Activated CD8-positive, alpha-beta memory T cell treated with anti-CD3 and anti-CD28 coated beads for 48 hours (primary cell): Measurements from ENCODE around the gene TAF1C.
A peak's percentile ranks its signal among the peaks of the same experiment; 100 is the strongest.
"Not testable (repeated sequence)": the region's sequence is repeated elsewhere in the genome, so short reads cannot be mapped to it uniquely, and the experiment has no call there.

Experiments used
- DNase-seq, 3 experiments: peaks; one replicate each; pipeline ENCODE4 v3.0.0-alpha.2; 2020; ENCODE audit warnings: low read depth in 2 of 3, low spot score in 2 of 3

Gene TAF1C, protein sequence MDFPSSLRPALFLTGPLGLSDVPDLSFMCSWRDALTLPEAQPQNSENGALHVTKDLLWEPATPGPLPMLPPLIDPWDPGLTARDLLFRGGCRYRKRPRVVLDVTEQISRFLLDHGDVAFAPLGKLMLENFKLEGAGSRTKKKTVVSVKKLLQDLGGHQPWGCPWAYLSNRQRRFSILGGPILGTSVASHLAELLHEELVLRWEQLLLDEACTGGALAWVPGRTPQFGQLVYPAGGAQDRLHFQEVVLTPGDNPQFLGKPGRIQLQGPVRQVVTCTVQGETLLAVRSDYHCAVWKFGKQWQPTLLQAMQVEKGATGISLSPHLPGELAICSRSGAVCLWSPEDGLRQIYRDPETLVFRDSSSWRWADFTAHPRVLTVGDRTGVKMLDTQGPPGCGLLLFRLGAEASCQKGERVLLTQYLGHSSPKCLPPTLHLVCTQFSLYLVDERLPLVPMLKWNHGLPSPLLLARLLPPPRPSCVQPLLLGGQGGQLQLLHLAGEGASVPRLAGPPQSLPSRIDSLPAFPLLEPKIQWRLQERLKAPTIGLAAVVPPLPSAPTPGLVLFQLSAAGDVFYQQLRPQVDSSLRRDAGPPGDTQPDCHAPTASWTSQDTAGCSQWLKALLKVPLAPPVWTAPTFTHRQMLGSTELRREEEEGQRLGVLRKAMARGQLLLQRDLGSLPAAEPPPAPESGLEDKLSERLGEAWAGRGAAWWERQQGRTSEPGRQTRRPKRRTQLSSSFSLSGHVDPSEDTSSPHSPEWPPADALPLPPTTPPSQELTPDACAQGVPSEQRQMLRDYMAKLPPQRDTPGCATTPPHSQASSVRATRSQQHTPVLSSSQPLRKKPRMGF

DNA sequence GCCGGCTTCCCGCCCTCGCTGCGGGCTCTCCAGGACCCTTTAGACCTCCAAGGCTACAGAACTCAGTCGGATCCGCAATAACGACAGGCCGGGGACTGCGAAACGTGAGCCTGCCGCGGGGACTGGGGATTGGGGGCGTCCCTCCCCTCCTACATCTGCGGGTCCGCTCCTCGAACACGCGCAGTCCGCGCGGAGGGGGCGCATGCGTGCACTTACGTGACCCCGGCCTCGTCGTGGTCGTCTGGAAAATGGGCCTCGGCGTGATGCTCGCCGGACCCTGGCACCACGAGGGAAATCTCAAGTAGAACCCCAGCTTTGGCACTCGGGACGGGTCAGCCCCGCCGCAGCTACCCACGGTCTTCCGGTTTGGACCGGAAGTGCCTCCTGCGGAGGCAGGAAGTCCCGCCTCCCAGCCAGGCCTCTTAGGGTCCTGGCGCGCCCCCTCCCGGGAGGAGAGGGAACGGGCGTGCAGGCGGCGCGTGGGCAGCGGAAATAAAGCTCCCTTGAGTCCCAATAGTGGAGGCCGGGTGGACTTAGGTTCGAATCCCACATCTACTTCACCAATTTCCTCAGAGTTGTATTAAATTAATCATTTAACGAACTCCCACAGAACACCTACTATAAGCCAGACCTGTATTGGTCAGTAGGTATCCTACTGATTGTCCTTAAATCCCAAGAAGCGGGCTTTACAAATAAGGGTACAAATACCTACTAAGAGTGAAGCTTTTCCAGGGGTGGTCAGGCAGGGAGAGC lies at the start of gene TAF1C:
Gene TAF1C (minus strand): TSS at position 373 of the 753 bp plus-strand sequence. CDS start 2,069 bp downstream, outside the sequence.
- DNase-seq: peak; percentile 76 to 91 (median 85)

DNA sequence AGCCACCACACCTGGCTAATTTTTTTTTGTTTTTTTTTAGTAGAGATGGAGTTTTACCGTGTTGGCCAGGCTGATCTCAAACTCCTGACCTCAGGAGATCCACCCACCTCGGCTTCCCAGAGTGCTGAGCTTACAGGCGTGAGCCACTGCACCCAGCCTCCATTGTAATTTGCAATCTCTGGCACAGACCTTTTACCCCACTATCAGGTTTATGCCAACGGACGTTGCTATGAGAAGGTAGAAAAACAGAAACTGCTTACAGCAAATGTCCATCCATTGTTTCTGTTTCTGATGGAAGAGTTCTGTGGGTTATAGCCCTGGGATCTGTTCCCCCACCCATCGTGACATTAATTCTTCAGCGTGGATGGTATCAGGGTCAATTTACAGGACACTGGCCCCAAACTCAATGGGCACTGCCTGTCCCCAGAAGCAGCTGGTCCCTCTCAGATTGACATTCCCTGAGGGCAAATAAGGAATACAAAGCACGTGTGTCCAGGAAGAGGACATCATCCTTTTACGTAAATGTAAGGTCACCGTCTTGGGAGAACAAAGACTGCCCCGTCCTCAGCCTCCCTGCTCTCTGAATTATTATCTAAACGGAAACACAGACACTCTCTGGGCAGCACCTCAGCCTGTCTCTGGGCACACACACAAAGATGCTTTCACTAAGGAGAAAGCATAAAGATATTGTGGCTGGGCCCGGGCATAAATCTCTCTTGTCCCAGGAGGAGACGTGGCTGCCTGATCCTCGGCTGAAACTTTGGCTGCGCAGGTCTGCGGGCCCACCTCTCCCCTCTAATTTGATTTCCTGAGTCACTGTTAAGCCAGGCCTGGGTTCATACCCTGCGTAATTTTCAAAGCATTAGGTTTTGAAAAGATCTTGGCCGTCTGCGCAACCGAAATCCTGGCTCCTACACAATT lies 47.7 kb upstream of the TAF1C start:
- no peak for DNase-seq

DNA sequence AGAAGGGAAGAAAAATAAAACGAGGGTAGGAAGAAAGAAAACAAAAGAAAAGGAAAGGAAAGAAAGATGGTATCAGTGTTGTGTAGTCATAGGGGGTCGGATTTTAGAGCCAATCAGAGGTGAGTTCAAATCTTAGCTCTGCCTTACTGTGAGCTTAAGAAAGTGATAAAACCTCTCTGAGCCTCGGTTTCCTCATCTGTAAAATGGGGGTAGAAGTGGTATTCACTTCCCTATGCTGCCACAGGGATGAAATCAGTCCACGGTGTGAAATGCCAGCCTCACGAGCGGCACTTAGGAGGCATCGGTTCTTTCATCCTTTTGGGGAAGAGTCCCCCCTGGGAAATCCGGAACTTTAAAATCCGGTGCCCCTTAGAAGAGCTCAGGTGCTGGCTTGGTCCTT lies 46.9 kb upstream of the TAF1C start:
- no peak for DNase-seq

DNA sequence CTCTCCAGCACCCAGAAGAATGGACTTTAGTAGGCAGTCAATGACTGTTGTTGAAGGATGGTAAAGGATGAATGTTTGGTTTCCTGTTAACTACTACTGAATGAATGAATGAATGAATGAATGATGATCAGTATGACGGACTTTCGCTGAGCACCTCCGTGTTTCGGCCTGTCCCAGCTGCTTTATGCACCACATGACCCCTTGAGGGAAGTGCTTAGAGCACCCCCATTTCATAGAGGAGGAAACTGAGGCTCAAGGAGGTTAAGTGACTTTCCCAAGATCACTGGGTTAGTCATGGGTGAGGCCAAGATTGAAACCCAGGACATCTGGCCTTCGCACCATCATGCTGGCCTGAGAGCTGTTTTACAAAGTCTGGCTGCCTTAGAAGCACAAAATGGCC lies 46.1 kb upstream of the TAF1C start:
- no peak for DNase-seq

DNA sequence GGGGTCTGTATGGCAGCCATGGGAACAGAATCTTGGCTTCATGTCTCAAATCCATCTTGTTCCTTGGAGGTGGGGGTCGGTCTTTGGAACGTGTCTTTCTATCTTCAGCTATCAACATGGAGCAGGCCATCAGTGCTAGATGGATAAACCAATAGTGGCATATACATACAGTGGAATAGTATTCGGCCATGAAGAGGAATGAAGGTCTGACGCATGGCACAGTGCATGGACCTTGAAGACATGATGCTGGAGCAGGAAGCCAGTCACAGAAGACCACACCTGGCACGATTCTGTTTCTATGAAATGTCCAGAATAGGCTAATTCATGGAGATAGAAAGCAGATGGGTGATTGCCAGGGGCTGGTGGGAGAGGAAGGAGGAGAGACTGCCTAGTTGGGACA lies 45.2 kb upstream of the TAF1C start:
- no peak for DNase-seq

DNA sequence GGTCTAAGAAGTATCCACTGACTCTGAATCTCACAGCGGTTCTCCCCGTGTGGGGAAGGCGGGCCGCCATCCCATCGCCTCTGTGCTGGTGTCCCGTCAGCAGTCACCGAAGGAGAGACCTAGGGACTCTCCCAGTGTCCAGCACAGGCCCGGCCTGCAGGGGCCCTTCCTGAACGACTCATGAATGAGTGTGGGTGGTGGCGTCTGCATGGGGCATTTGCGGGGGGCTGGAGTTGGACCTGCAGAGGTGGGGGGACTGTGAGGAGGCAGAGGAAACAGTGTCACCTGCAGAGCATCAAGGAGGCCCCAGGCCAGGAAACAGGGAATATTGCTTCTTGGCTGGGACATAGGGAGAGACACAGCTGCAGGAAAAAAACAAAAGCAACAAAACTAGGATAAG lies 42.6 kb upstream of the TAF1C start:
- DNase-seq: no peak

DNA sequence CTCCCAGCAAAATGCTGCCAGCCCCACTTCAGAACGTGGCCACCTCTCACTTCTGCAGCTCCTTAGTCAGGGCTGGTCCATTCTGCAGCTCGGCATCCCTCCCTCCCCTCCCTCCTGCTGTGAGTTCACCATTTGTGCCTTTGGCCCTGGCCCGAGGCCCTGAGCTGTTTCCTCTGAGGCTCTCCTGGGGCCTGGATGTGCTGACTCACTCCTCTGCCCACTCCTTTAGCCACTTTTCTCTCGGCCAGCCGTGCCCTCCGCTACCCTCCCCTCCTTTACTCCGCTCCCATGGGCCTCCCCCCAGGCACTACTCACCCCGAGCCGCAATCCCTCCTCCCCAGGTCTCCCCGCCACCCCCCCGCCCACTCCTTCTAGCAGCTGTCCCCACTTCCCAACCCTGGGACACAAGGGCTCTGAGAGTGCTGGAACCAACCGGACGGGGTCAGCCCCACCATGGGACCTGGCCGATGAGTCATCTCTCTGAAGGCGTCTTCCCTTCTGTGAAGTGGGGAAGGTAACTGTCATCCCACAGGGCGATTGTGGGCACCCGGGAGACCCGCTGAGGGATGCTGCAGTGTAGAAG lies 41.5 kb upstream of the TAF1C start:
- no peak for DNase-seq

DNA sequence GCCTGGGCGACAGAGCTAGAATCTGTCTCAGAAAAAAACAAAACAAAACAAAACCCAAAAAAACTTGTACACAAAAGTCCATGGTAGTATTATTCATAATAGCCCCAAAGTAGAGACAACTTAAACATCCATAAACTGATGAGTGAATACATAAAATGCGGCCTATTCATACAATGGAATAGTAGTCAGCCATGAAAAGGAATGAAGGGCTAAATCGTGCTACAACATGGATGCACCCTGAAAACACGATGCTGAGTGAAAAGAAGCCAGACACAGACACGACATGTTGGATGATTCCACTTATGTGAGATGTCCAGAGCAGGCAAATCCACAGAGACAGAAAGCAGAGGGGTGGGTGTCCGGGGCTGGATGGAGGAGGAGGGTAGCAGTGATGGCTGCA lies 40.7 kb upstream of the TAF1C start:
- no peak for DNase-seq

DNA sequence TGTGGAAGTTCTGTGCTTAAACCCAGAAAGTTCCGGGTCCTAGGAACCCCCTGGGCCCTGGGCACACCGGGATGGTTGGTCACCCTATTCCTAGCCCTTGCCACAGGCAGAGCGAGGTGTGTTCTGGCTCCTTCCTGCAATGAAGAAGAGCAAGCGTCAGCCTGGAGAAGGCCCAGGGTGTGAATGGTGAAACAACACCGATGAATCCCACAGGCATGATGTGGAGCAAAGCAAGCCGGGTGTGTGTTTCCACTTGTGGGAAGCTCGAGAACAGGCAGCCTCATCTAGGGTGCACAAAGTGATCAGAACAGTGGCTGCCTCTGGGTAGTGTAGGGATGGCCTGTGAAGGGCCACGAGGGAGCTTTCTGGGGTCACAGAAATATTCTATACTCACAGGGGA lies 39.2 kb upstream of the TAF1C start:
- no peak for DNase-seq

DNA sequence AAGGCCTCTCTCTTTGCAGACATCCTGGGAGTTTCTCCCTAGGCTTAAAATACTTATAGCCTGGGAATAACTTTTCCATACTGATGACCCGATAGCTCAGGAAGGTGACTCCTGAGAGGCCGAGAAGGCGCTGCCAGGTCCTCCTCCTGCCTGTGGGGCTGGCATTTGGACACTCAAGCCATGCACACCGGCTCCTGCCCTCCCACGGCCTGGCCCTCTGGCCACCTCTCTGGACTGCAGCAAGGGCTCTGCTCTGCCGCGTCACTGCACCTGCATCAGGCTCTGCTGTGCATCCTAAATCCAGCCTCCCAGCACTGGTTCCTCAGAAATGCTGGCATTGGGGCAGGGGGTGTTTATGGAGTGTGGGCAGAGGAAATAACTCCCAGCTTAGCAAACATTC lies 38.7 kb upstream of the TAF1C start:
- DNase-seq: no peak

DNA sequence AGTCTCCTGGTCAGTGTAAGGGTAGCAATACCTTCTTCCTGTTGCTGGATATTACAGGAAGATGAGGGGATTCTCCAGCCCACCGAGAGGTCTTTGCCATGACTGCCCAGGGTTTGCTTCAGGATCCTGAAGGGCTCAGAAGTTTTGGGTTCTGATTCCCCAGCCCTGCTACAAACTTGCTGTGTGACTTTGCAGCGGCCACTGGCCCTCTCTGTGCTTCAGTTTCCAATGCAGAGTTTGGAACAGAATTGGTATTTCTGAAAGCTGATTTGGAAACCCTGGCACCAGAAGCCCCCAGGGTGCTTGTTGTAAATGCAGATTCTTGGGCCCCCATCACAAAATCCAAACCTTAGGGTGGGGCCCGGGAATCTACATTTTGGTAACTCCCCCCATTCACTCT lies 38.3 kb upstream of the TAF1C start:
- DNase-seq: no peak

DNA sequence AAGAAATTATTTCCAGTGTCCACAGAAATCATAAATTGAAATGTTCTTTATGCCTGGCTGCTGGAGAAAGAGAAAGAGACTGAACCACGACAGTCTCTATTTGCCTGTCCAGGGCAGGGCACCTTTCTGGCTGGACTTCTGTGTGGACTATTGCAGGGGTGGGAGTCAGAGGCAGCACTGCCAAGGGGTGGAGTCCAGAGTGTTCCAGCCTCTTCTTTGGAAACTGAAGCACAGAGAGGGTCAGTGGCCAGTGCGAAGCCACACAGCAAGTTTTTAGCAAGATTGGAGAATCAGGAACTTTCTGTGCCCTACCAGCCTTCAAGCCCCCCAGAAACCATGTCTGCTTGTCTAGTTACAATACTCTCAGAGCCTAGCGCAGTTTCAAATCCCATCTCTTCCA lies 37.7 kb upstream of the TAF1C start:
- DNase-seq: no peak

DNA sequence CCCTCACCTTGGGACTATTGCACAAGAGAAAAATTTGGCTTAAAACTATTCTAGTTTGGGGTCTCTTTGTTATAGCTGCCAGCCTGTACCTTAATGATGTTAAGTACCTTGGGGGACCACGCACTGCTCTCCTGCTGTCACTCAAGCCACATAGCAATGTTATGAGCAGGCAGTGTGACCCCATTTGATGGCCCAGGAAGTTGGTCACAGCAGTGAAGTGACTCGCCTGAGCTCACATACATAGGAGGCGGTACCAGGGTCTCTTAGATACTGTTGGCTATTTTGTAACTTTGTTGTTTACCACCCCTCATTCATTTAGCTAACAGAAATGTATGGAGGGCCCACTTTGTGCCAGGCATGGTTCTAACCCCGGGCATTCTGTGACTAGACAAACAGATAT lies 36.6 kb upstream of the TAF1C start:
- DNase-seq: no peak

DNA sequence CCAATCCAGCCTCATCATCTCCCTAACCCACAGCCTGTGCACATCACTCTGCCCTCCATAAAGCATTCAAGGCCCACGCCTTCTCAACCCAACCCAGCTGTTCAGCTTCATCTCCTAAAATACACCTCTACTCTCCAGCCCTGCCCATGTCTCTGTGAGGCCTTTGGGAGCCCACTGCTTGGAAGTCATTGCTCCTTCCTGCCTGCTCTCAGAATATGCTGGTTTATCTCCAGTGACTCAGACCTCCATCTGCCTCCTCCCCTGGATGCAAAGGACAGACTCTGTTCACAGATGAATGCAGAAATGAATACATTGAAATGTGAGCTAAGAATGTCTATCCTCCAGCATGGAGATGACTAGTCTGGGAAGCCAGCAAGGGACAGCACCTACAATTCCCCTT lies 34.0 kb upstream of the TAF1C start:
- no peak for DNase-seq

DNA sequence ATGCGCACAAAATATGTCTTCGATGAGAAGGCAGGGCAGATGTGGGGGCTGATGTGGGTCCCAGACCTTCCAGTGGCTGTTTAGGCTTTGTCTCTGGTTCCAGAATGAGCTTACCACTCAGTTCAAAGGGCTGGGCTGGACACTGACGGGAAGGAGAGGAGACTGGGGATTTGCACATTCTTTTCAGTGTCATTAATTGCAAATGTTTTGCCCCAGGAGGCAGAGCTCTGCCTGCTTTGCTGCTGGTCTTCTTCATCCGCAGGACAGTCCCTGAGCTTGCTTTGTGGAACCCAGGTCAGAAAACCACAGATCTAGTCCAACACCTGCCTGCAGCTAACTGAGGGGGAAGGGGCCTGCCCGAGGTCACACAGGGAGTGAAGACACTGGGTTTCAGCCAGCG lies 32.1 kb upstream of the TAF1C start:
- DNase-seq: no peak

DNA sequence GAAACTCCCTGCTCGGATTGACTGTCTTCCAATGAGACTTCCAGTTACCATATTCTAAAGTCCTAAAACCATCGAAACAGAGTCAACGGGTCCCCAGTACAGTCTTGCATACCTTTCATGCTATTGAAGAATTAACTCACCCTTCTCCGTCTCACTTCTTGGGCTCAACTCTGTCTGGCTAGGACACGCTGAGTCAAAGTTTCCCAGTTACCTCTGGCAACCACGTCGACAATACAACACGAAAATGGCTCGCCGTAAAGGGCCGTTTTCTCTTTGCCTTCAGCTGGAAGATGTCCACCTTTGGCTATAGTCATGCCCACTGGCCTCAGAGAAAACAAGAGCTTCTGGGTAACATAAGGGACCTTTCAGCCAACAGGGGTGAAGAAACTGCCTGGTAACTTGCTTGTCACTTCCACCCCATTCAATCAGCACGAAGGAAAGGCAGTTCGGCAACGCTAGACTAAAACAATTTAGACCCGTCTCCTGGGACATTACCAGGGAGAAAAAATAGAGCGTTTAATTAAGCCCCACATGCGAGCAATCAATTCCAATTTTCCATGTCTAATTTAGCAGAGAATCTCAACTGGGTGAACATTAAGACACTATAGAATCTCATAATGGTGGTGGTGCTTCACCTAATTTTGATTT lies 31.4 kb upstream of the TAF1C start:
- DNase-seq: no peak

DNA sequence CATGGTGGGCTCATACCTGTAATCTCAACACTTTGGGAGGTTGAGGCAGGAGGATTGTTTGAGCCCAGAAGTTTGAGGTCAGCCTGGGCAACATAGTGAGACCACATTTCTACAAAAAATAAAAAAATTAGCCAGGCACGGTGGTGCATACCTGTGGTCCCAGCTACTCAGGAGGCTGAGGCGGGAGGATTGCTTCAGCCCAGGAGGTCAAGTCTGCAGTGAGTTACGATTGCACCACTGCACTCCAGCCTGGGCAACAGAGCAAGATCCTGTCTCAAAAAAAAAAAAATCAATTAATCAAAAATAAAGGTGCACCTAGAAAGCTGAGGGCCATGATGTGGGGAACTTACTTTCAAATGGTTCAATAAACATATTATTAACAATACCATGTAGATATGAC lies 29.3 kb upstream of the TAF1C start:
- not testable (repeated sequence) for DNase-seq

DNA sequence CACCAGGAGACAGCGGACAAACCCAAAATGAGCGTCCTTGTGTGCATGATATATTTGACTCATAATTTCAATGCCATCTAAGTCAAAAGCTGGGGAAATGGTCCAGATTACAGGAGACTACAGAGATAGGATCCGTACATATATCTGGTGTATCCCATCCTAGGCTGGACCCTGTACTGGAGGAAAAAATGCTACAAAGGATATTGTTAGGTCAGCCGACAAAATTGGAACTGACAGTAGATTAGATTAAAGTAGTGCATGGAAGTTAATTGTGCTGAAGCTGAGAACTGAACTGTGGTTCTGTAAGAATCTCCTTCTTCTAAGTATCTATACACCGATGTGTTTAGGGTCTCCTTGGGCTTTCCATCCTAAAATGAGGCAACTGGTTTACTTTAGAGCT lies 28.7 kb upstream of the TAF1C start:
- no peak for DNase-seq

DNA sequence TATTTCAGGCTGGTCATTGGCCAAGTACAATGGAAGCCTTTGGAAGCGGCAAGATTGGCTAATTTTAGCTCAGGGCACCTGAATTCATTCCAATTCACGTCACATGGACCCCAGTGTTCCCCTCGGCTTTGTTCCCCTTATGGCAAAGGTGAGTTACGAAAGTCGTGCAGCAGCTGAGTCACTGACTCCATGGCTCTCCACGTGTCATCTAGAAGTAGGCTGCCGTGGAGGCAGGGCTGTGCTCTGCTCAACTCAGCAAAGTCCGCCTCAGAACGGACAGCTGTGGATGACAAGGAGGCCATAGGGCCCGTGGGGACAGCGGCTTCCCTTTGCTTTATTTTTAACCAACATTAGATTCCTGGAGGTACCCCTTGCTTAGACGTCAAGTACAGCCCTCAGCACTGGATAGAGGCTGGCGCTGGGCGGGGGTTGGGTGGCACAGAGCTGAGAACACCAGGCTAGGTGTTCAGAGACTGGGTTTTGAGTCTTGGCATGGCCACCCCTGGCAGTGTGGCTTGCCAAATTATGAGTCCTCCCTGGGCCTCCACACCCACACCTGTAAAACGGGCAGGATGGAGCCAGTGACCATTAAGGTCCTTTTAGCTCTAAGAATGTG lies 27.7 kb upstream of the TAF1C start:
- no peak for DNase-seq
